Thyroid gland (tissue), 4 donors: ENCODE results near the gene IRS2. TPM values are rescaled to one million over a fixed set of nuclear protein-coding genes. Genes with fewer than 3 reads are reported as not detected.

ENCODE experiments used
- DNase-seq, 2 donors: peaks; one replicate each; pipeline ENCODE4 v3.0.0-alpha.2; 2019
- H3K27ac ChIP-seq, 3 donors: fragments of 200-600 bp; sonication (generic); 1 replicate in 2 of 3; 2 replicates in 1 of 3; pipeline ENCODE4 v1.5.1; 2016 to 2019; ENCODE audit warnings: mild to moderate bottlenecking in 1 of 3, moderate library complexity in 1 of 3
- H3K27me3 ChIP-seq: fragments of 200-600 bp; sonication (generic); one replicate; pipeline ENCODE4 v1.5.1; 2019
- H3K36me3 ChIP-seq, 2 donors: fragments of 200-600 bp; sonication (generic); one replicate each; pipeline ENCODE4 v1.5.1; 2016 to 2019
- H3K4me1 ChIP-seq, 2 donors: fragments of 200-600 bp; sonication (generic); one replicate each; pipeline ENCODE4 v1.5.1; 2017 to 2019
- H3K4me3 ChIP-seq, 3 donors: fragments of 200-600 bp; sonication (generic); replicated peaks in 1 of 3; 1 replicate in 2 of 3; 2 replicates in 1 of 3; pipeline ENCODE4 v1.5.1; 2016; ENCODE audit warnings: mild to moderate bottlenecking in 1 of 3
- H3K9me3 ChIP-seq: fragments of 200-600 bp; sonication (generic); one replicate; pipeline ENCODE4 v1.5.1; 2017
- POLR2A ChIP-seq, 2 donors: fragments of 450-650 bp; IDR thresholded peaks; one replicate each; pipeline ENCODE4 v1.6.1; 2017; ENCODE audit warnings: antibody characterized with exemption in 2 of 2, mild to moderate bottlenecking in 2 of 2, moderate library complexity in 1 of 2
- WGBS, 2 donors: methylation state at CpG; one replicate each; pipeline ENCODE4 v1.1.5; 2017; 5-methylcytosine and 5-hydroxymethylcytosine counted together
- intact Hi-C: fragments of 100-400 bp; cut with DNase I; formaldehyde crosslinking; loops from one replicate; pipeline ENCODE4 v1.15.1; 2023
- total RNA-seq, 4 donors: library from RNA; depleted of rRNA; stranded (reverse); fragments of >200 nt; gene quantifications; one replicate each; pipeline ENCODE4 v1.2.3, GENCODE V29; 2016
- TF ChIP-seq, protein P1 (sequence below), 6 experiments: fragments of 200-600 bp in 3 of 6; fragments of 450-650 bp in 3 of 6; sonication (generic) in 3 of 6; IDR thresholded peaks; one replicate each; pipeline ENCODE4 v1.5.1; 2016 to 2019; ENCODE audit warnings: antibody characterized with exemption in 6 of 6, mild to moderate bottlenecking in 2 of 6, inconsistent platforms in 1 of 6, moderate library complexity in 1 of 6

Gene IRS2
- total RNA-seq, 4 donors from 2014 or later: 12.9 to 29.1 (median 17.6) TPM

- intact Hi-C loops: loop anchor here (10.0 kb wide), 2 partner anchors 641 to 821 kb away; no protein-coding TSS in a partner anchor
- peaks cover 12 to 43% of the 10 kb centered on the region in 2 donors for H3K4me1 ChIP-seq
These were observed 412 bp downstream of the IRS2 start for GRCh38 chr13:109785892-109786450.

GRCh38 chr13:109785141-109785891 lies 1.1 kb downstream of the IRS2 start:
- no peaks in the 10 kb centered on the region for H3K27me3 ChIP-seq
- H3K27ac ChIP-seq: peak overlapping the region; percentile 85 to 97 (median 96)
- 0 to 5% methylated on average over 17 to 24 of the region's 98 CpGs for WGBS, 2 donors
- intact Hi-C loops: loop anchor here (10.0 kb wide), 2 partner anchors 641 to 821 kb away; no protein-coding TSS in a partner anchor
- H3K36me3 ChIP-seq: peaks cover 18 to 28% of the 10 kb centered on the region in 2 donors
- TF ChIP-seq, protein P1, sequence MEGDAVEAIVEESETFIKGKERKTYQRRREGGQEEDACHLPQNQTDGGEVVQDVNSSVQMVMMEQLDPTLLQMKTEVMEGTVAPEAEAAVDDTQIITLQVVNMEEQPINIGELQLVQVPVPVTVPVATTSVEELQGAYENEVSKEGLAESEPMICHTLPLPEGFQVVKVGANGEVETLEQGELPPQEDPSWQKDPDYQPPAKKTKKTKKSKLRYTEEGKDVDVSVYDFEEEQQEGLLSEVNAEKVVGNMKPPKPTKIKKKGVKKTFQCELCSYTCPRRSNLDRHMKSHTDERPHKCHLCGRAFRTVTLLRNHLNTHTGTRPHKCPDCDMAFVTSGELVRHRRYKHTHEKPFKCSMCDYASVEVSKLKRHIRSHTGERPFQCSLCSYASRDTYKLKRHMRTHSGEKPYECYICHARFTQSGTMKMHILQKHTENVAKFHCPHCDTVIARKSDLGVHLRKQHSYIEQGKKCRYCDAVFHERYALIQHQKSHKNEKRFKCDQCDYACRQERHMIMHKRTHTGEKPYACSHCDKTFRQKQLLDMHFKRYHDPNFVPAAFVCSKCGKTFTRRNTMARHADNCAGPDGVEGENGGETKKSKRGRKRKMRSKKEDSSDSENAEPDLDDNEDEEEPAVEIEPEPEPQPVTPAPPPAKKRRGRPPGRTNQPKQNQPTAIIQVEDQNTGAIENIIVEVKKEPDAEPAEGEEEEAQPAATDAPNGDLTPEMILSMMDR (IDR thresholded peaks at IDR 0.05): no peak
- TF ChIP-seq POLR2A (IDR thresholded peaks at IDR 0.05): peak in 1 of 2 donors; percentile 82
- H3K4me3 ChIP-seq: peak overlapping the region; percentile 20 to 84 (median 23)
- DNase-seq: peak; percentile 93
- no peaks in the 10 kb centered on the region for H3K9me3 ChIP-seq
- peaks cover 19 to 47% of the 10 kb centered on the region in 2 donors for H3K4me1 ChIP-seq

More at GRCh38 chr13:109785892-109786450, 412 bp downstream of the IRS2 start:
- peaks cover 18 to 28% of the 10 kb centered on the region in 2 donors for H3K36me3 ChIP-seq
- peak overlapping the region; percentile 85 to 97 (median 96) for H3K27ac ChIP-seq
- WGBS, 2 donors: no CpG with 5 or more reads among the region's 88 CpGs
- TF ChIP-seq, protein P1 (IDR thresholded peaks at IDR 0.05): no peak
- no peak for TF ChIP-seq POLR2A (IDR thresholded peaks at IDR 0.05)
- H3K9me3 ChIP-seq: no peaks in the 10 kb centered on the region
- peak in 1 of 2 donors; percentile 43 for DNase-seq
- no peaks in the 10 kb centered on the region for H3K27me3 ChIP-seq
- H3K4me3 ChIP-seq: peak overlapping the region in 2 of 3 donors; percentile 23 to 84

DNA sequence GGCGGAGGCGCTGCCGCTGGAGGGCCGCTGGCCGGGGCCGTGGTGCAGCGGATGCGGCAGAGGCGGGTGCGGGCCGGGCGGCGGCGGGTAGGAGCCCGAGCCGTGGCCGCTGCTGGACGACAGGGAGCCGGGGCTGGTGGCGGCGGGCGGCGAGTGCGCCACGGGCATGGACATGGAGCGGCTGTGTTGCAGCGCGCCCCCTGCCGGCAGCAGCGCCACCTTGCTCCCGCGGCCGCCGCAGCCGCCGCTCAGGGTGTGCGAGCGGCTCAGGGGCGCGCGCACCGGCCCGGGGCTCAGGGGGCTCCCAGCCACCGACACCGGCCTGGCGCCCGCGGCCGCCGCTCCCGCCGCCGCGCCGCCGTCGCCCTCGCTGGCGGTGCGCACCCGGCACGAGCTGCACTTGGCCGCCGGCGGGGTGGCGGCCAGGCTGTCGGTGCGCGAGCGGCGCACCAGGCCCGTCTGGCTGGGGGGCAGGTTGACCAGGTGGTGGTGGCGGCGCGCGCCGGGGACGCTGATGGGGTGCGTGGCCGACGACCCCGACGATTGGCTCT lies 1.7 kb downstream of the IRS2 start:
- Histone ChIP-seq H3K4me3 (peak overlapping the region; percentile 20 to 84 (median 32)), H3K4me1 (peaks cover 25 to 54% of the 10 kb centered on the region in 2 donors), H3K27me3 (no peaks in the 10 kb centered on the region), H3K9me3 (no peaks in the 10 kb centered on the region), H3K27ac (peak overlapping the region; percentile 85 to 97 (median 96)), H3K36me3 (peaks cover 18 to 28% of the 10 kb centered on the region in 2 donors)
- TF ChIP-seq, protein P1 (IDR thresholded peaks at IDR 0.05): peak in 4 of 6 experiments; percentile 62 to 91 (median 84)
- TF ChIP-seq POLR2A (IDR thresholded peaks at IDR 0.05): peak in 1 of 2 donors; percentile 40
- intact Hi-C loops: loop anchor here (5.0 to 10.0 kb wide), 3 partner anchors 323 to 820 kb away; no protein-coding TSS in a partner anchor
- DNase-seq: peak; percentile 81 to 82
- WGBS, 2 donors: 4% methylated on average over 9 of the region's 83 CpGs; no CpG with 5 or more reads in 1 of the 2 donors

DNA sequence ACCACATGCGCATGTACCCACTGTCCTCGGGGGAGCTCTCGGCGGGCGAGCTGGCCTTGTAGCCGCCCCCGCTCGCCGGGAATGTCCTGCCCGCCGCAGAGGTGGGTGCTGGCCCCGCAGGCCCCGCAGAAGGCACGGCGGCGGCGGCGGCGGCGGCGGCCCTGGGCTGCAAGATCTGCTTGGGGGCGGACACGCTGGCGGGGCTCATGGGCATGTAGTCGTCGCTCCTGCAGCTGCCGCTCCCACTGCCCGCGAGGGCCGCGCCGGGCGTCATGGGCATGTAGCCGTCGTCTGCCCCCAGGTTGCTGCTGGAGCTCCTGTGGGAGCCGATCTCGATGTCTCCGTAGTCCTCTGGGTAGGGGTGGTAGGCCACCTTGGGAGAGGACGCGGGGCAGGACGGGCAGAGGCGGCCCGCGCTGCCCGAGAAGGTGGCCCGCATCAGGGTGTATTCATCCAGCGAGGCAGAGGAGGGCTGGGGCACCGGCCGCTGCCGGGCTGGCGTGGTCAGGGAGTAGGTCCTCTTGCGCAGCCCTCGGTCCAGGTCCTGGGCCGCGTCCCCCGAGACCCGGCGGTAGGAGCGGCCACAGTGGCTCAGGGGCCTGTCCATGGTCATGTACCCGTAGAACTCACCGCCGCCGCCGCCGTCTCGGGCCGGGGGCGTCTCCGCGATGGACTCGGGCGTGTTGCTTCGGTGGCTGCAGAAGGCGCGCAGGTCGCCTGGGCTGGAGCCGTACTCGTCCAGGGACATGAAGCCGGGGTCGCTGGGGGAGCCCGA lies 2.4 kb downstream of the IRS2 start:
- TF ChIP-seq, protein P1 (IDR thresholded peaks at IDR 0.05): no peak
- TF ChIP-seq POLR2A (IDR thresholded peaks at IDR 0.05): no peak
- peaks cover 18 to 28% of the 10 kb centered on the region in 2 donors for H3K36me3 ChIP-seq
- WGBS, 2 donors: 93% methylated on average over 25 to 32 of the region's 81 CpGs
- H3K4me1 ChIP-seq: peaks cover 28 to 58% of the 10 kb centered on the region in 2 donors
- DNase-seq: no peak
- no peaks in the 10 kb centered on the region for H3K27me3 ChIP-seq
- no peaks in the 10 kb centered on the region for H3K9me3 ChIP-seq
- peak overlapping the region in 2 of 3 donors; percentile 32 to 84 for H3K4me3 ChIP-seq
- peak overlapping the region in 1 of 3 donors; percentile 12 for H3K27ac ChIP-seq
- intact Hi-C loops: loop anchor here (5.0 to 10.0 kb wide), 3 partner anchors 323 to 819 kb away; no protein-coding TSS in a partner anchor
